Prostate gland (tissue), 2 donors: ENCODE measurements around the gene SLCO2B1.

Experiments
- CTCF ChIP-seq, 4 experiments: fragments of 200-600 bp in 2 of 4; fragments of 450-650 bp in 2 of 4; sonication (generic) in 2 of 4; IDR thresholded peaks; 1 replicate in 3 of 4; 2 replicates in 1 of 4; pipeline ENCODE4 v1.5.1; 2016 to 2019; ENCODE audit warnings: antibody characterized with exemption in 4 of 4, mild to moderate bottlenecking in 2 of 4, moderate library complexity in 2 of 4
- POLR2A ChIP-seq: fragments of 450-650 bp; IDR thresholded peaks from one replicate; pipeline ENCODE4 v1.6.1; 2016; ENCODE audit warnings: antibody characterized with exemption, mild to moderate bottlenecking
- POLR2AphosphoS5 ChIP-seq: sonication (generic); formaldehyde crosslinking; IDR thresholded peaks from one replicate; pipeline ENCODE4 v1.6.1; 2017; ENCODE audit warnings: antibody characterized with exemption

- TF ChIP-seq CTCF (IDR thresholded peaks at IDR 0.05) (no peak), POLR2A (no peak), POLR2AphosphoS5 (no peak)
Measured at GRCh38 chr11:75170516-75171201, 19.8 kb downstream of the SLCO2B1 start.
